Fibroblast of the aortic adventitia (primary cell): ENCODE measurements around the gene PROM1. TPM values are rescaled to one million over a fixed set of nuclear protein-coding genes. Genes with fewer than 3 reads are reported as not detected.

ENCODE experiments used
- DNase-seq: peaks from one replicate; pipeline ENCODE4 v3.0.0-alpha.2; 2010; ENCODE audit warnings: low read depth
- H3K4me3 ChIP-seq: 2 replicates; pipeline ENCODE4 v1.5.1; 2011; ENCODE audit warnings: low read depth, mild to moderate bottlenecking, control low read depth, low read length, moderate library complexity
- total RNA-seq: library from RNA; depleted of rRNA; stranded (reverse); fragments of >200 nt; gene quantifications from 2 replicates; pipeline ENCODE4 v1.2.3, GENCODE V29; 2012; ENCODE audit warnings: low replicate concordance
- TF ChIP-seq, protein P1 (sequence below): IDR thresholded peaks from 2 replicates; pipeline ENCODE4 v1.5.1; 2011; ENCODE audit warnings: mild to moderate bottlenecking, low read length, control low read depth, inconsistent platforms; ENCODE audit not compliant: insufficient read depth

Gene PROM1
- total RNA-seq, 1 donor: under 0.01 TPM

- DNase-seq: no peak
- H3K4me3 ChIP-seq: no peak overlapping the region
- TF ChIP-seq, protein P1, sequence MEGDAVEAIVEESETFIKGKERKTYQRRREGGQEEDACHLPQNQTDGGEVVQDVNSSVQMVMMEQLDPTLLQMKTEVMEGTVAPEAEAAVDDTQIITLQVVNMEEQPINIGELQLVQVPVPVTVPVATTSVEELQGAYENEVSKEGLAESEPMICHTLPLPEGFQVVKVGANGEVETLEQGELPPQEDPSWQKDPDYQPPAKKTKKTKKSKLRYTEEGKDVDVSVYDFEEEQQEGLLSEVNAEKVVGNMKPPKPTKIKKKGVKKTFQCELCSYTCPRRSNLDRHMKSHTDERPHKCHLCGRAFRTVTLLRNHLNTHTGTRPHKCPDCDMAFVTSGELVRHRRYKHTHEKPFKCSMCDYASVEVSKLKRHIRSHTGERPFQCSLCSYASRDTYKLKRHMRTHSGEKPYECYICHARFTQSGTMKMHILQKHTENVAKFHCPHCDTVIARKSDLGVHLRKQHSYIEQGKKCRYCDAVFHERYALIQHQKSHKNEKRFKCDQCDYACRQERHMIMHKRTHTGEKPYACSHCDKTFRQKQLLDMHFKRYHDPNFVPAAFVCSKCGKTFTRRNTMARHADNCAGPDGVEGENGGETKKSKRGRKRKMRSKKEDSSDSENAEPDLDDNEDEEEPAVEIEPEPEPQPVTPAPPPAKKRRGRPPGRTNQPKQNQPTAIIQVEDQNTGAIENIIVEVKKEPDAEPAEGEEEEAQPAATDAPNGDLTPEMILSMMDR: no peak
Observed at GRCh38 chr4:15988222-15988621, 95.6 kb downstream of the PROM1 start.

- TF ChIP-seq, protein P1: no peak
- no peak overlapping the region for H3K4me3 ChIP-seq
- DNase-seq: no peak
Observed at GRCh38 chr4:15986907-15987306, 96.9 kb downstream of the PROM1 start.

DNA sequence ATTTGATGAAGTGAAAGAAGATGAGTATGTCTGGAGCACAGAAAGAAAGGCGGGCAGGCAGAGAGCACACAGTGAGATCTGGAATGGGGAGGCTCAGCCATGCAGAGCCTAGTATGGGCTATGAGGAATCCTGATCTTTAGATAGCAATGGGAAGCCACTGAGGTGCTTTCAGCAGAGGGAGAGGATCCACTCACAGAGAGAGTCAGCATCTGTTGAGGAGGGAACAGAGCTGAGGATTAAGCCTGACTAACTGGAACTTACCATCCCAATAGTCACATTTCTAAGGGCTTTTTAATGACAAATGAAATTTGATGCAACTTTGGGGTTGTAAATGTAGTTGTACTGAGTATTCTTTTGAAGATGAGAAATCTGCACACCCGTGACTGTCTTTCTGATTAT, 100.2 kb downstream of the PROM1 start:
- TF ChIP-seq, protein P1: no peak
- no peak for DNase-seq

DNA sequence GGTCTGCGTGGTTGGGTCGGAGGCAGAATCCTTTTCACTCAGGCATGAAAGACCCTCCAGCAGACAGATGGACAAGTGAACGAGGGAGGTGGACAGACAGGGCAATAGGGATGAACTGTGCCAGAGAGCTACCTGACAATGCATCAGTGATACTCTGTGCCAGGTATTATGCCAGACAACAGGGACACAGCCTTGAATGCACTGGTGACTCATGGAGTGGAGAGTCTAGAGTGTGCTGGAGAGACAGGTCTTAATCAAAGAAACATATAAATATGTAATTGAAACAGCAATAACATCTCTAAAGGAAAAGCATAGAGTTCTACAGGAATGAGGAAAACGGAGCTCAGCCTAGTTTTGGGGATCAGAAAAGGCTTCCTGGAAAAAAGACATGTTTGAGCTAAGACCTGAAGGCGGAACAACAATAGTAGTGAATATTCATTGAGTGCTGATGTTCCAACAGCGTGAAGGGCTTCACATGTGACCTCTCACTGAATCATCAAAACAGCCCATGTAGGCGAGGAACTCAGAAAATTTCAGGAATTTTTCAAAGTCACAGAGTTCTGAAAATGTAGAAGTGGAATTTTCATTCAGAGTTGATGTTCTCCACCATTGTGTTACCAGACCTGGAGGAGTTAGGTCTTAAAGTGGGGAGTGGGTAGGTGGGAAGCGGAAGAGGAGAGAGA, 100.8 kb downstream of the PROM1 start:
- TF ChIP-seq, protein P1: no peak
- DNase-seq: no peak
- H3K4me3 ChIP-seq: no peak overlapping the region

More for the DNA sequence above, 100.2 kb downstream of the PROM1 start:
- H3K4me3 ChIP-seq: no peak overlapping the region

- DNase-seq: no peak
Observed at GRCh38 chr4:15976456-15977447, 107.1 kb downstream of the PROM1 start.

GRCh38 chr4:15971068-15971801, 112.6 kb downstream of the PROM1 start:
- no peak overlapping the region for H3K4me3 ChIP-seq
- no peak for DNase-seq
- TF ChIP-seq, protein P1: no peak

More at GRCh38 chr4:15976456-15977447, 107.1 kb downstream of the PROM1 start:
- no peak overlapping the region for H3K4me3 ChIP-seq
- TF ChIP-seq, protein P1: no peak
